Activated CD4-positive, alpha-beta T cell treated with anti-CD3 and anti-CD28 coated beads for 1 hour (primary cell): Measurements from ENCODE around the gene CACNA2D3.

Experiments
- DNase-seq: peaks from one replicate; pipeline ENCODE4 v3.0.0-alpha.2; 2020

Gene CACNA2D3

DNA sequence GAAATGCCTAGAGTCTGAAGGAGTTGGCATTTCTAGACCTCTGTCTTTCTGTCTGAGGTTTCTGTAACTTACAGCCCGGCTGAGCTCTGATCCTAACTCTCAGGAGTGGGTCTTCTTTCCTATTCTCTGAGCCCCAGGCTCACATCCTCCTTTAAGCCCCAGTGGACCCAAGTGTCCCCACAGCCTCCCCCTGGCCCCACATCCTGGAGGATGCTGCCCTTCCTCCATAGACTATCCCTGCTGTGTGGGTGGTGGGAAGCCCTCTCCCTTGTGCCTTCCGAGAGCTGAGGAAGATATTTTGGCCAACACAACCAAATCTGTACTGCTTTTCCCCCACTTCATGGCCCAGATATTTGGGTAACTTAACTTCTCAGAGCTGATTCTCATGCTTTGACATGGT is 654.2 kb downstream of the CACNA2D3 start:
- no peak for DNase-seq

DNA sequence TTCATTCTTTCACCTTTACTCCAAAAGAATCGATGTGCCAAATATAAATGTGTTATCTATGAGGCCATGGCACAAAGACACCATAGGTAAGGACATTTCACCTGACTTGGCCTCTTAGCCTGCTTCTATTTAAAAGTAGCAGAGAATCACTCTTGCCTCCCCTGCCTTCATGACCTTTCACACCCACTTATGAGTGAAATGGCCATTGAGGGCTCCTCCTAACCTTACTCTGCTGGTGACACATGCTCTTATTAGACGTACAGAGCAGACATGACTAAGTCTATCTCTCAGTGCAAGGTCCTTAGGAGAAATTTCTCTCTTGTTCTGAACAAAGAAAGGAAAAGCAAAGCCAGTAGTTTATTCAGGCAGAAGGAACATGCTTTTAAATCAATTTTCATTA is 654.8 kb downstream of the CACNA2D3 start:
- DNase-seq = no peak

DNA sequence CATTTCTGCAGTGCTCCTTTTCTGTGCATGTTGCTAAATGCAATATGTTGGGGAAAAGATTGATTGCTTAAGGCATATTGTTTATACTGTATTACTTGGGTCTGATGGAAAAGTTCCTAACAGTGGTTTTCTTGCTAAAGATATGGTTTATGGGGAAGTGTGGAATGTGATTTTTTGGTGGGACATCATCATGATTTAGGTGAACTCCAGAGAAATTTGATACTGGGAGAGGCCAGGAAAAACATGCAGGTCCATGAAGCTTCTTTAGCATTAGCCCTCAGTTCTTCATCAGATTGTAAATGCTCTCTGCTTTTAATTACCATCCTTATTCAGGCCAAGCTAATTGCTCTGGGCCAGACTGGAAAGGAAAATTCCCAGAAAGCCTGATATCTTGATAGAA is 658.0 kb downstream of the CACNA2D3 start:
- no peak for DNase-seq

DNA sequence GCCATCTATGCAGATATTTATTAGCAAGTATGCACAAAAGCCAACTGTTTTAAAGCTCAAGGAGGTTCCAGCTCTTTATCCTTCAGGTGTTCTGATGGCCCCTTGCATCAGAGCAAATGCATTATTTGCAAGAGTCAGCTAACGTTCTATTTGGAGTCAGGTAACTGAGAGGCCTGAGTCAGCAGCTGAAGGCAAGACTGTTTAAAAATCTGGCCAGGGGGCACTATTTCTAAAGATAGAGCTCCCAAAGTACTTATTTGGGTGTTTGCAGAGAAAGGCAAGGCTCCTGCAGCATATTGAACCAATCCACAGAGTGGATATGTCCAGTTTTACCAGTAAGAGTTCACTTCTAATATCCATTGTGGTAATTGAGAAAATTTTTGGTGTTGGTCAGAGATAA is 659.4 kb downstream of the CACNA2D3 start:
- DNase-seq = no peak

DNA sequence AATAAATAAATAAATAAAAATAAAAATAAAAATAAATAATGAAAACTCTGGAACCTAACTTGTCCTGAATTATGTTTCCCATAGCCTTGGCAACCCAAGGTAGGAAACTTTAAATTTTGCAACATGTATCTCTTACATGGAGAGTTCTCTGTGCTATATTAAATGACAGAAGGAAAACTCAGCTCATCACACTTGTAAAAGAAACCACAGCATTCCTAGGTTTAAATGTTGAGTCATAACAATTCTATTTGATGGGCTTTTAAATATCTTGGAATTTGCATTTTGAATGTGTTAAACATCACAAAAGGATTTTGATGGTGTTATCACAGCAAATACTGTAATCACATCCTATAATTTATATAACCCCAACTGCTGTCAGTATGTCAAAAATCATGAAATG is 661.3 kb downstream of the CACNA2D3 start:
- no peak for DNase-seq

DNA sequence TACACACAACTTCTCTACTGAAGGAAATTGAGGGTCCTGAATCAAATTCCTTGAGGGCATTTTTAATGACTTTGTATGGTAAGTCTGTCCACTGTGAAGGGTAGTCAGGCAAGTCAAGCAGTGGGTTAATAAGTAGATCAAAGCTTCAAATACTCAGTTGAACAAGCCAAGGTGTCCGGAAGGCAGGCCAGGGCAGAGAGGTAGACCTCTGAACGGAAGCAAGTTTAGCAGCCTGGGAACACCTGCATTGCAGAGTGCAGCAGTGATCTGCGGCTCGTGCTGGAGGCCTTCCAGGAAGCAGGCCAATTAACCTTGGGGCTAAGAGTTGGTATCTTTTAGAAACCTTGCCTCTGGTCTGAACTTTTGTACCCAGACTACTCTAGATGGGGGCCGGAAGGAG is 661.7 kb downstream of the CACNA2D3 start:
- DNase-seq = no peak

DNA sequence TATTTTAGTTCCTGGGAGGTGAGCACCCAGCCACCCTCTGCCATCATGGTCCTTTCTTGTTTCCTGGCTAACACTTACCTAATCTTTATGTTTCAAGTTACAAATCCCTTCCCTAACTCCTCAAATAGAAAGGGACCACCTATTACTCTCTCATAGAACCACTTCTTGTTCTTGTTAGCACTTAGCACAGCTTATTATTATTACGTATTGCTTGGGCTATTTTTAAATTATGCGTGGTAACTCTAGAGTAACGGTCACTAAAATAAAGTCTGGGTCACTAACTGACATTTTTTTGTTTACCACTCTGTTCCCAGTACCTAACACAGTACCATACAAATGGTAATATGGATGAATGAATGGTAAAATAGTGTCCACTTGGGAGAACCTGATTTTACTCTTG is 663.6 kb downstream of the CACNA2D3 start:
- DNase-seq = no peak

DNA sequence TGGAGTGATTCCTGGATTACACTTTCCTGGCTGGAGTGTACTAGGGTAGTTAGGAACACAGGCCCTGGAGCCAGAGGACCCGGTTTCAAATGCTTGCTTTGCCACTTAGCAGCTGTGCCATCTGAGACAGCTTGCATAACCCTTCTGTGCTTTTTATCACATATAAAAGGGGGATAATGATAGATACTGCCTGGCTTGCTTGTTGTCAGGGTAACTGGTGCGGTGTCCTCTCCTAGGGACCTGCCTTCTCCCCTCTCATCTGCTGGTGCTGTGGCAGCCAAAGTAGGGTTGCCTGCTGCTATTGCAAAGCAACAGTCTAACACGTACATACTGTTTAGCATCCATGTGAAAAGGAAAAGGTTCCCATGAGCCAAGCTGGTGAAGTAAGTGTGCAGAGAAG is 667.7 kb downstream of the CACNA2D3 start:
- no peak for DNase-seq

DNA sequence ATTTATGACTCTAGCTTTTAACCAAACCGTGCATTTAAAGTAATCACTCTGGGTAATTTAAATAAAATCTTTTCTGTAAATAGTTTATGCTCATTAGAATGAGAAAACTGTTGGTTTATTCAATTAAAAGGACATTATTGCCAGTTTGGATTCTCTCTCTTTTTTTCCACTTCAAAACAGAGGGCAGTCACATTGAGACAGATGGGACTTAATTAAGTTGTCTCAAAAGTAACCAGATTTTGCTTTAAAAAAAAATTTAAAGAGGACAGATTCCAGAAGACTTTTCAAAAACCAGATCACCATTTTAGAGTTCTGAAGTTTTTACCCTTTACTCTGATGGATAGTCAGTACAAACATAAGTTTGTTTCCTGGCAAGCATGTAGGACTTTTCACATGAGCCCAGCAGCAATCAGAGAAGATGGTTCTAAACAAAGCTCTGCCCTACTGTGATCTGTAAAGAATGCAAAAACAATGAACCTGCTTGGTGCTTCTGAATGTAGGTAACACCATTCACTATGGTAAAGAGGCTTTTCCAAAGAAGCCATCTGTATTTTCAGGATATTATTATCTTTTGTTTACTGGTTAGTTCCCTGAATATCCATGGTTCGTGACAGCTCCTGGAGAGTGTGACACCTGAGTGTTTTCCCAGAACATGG is 669.3 kb downstream of the CACNA2D3 start:
- no peak for DNase-seq

DNA sequence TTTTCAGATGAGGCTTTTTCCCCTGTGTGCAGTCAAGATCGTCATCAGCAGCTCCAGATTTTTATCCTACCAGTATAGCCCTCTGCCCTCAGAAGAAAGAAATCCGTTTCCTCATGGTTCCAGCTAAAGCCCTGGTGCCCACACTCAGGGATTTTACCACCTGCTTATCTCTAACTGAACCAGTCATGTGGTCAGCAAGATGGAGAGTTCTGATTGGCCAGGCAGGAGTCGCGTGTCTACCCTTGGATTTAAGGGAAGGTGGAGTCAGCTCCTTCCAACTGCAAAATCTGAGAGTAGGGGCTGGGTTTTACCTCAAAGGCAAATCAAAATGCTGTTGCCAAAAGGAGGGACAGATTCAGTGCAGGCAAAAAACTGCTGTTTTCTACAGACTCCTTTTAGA is 670.2 kb downstream of the CACNA2D3 start:
- DNase-seq = no peak

DNA sequence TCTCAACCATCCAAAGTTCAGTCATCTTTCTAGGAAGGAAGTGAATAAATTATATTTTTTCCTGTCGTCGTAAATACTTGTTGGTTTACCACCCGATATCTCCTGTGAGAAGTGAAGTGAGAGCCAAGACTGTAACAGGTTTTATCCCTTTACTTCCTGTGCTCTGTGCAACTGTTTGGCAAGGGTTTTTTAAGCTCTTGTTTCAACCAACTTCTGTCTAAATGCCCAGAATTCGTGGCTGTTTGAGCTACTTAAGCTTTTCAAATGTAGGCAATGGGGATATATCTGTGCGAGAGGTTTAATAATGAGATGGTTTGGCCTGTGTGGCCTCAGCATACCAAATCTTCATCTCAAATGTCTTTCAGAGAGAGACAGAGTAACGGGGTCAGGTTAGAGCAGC is 670.8 kb downstream of the CACNA2D3 start:
- no peak for DNase-seq

DNA sequence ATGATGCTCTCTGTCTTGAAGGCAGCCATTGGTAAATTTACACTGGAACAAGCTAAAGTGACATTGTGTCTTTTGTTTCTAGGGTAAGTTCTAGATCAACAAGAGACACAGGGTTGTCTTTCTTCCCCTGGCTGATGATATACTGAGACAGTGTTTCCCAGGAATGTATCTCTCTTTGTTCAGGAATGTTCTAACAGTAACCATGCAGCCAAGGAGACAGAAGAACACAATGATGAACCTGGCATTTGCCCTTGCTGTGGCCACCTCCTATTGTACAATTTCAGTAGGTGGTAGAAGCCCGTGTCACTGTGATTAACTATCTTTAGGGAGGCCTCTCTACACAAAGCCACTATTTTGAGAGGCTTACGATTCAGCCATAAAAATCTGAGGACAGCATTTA is 674.8 kb downstream of the CACNA2D3 start:
- no peak for DNase-seq

DNA sequence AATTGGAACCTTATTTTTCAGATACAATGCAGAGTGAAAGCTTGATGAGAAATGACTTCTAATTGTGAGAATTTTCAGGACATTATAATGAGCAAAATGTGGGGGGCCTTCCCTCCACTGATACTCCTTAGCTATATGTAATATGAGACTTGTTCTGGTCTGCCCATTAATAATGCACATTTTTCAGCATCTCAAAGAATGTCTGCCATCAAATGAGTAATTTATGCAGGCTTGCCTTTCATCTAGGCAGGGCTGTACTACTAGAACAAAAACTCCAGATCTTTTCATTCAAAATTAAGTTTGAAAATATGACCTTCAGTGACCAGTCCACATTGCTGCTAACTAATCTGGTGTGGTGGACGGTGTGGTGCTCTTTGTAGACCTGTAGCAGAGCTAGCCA is 678.1 kb downstream of the CACNA2D3 start:
- DNase-seq = no peak

DNA sequence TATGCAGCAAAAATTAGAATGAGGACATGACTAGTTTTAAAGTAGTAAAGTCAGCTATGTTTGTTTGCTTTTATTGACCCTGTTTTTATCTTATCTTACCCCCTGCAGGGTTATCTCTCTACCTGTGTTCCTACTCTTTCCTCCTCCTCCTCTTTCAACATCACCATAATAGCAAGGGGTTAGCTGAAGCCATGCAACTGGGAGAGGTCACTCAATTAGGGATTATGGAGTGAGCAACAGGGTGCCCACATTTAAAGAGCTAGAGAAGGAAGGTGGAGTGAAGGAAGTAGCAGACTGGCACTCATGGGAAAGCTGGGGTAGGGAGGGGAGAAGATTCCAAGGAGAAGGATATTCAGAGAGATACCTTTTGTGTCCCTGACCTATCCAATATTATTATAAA is 679.6 kb downstream of the CACNA2D3 start:
- no peak for DNase-seq

DNA sequence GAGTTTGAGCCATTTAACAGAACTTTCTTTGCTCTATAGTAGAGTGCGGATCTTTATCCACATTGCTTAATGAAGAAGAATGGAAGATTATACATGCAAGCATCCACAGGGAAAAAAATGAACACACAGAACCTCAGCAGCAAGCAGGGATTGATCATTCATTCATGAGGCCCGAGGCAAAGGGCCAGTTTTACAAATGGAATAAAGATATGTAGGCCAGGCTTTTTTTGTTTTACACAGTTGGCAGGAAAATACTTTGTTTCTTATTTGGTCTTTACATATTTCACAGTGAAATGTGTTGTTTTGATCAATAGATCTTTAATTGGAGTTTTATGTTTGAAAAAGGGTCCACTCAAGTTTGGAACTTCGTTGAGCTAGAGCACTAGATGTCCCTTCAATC is 688.0 kb downstream of the CACNA2D3 start:
- DNase-seq = no peak

DNA sequence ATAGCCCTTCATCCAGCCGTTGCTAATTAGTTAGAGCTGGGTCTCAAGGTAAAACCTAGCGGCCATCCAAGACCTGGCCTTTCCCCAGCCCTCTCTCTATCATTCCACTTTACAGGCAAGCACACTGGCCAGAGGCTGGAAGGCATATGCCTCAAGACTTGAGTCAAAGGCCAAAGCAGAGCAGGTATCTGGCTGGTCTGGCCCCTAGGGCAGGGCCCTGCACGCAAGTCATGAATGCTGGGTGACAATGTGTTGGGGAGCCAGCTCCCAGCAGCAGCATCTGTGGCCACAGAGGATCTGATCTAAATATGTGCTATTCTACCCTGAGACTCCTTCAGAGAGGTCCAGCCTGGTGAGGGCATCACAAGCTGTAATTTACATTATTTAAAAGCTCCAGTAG is 691.9 kb downstream of the CACNA2D3 start:
- DNase-seq = no peak

DNA sequence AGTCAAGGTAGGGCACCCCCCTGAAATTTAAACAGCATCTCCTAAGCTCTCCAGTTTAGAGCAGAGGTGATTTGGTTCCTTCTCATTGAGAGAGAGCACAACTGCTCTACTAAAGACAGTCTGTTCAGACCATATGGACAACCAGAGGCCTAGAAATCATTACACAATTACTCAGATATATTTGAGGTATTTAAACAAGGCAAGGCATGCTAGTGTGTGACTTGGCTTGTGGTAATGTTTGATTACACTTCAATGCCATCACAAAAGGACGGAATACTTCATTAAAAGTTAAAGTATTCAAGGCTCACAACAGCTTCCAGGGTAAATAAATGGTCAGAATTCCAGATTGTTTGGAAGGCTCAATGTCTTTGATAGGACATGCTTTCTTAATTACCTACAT is 695.3 kb downstream of the CACNA2D3 start:
- no peak for DNase-seq

DNA sequence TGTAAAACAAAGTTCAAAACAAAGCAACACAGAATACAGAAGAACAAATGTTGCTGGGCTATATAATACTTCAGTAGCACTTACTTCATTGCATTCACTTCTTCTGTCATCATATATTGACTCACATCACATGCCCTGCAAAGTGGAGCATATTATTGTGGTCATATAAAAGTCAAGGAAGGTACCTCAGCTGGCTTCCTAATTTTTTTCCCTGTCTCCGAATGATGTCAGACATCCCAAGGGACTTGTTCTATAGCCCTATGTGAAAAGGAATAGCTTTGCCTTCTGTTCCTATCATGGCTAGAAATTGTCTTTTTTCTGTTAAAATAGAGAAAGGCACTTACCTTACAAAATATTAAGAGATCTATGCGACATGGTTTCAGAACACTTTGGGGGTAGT is 696.1 kb downstream of the CACNA2D3 start:
- no peak for DNase-seq

DNA sequence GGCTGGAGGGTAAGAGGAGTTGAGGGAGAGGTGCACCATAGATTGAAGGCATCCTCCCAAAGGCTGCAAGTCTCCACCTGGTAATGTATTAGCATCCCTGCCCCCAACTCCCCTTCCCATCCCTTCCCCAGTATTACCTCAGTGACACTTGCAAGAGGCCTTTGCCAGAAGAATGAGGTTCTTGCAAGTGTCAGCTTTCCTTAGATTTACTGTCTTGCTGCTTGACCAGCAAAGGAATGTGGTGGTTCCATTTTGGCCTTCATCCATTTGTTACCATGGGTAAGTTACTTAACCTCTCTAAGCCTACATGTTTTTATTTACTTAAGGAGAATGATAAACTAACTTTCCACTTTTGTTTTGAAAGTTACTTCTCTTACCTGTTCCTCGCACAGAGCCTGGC is 696.6 kb downstream of the CACNA2D3 start:
- DNase-seq = no peak

DNA sequence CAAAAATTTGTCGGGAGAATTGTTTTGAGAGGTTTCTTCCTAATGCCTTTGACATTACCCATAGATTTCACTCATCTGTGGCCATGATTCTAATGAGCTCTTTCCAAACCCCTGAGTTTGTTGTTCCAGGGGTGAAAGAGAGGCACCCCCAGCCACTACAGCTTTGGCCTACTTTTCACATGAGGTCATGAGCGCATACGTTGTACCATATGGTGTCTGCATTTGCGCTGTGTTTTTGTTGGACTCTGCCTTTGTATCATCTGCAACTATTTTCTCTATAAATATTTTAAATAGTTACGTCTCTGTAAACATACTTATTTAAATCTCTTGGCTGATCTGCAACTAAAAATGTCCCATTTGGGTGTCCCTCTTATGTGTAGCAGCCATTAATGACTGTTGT is 697.6 kb downstream of the CACNA2D3 start:
- no peak for DNase-seq

DNA sequence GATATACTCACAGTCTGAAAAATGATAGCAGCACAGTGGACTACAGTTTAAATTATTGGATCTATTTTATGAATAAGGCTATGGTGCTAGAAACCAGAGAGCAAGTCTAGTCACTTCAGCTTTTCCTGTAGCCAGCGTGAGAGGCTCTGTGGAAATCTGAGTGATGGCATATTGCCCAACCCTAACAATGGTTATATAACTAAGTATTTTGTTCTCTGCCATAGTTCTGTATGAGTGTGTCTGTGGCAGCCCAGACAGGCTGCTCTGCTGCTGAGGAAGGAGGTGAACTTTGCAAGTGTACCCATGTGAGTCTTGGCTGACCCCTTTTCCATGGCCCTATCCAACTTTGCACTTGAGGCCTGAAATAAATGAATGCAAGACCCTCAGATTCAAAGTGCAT is 699.9 kb downstream of the CACNA2D3 start:
- no peak for DNase-seq

DNA sequence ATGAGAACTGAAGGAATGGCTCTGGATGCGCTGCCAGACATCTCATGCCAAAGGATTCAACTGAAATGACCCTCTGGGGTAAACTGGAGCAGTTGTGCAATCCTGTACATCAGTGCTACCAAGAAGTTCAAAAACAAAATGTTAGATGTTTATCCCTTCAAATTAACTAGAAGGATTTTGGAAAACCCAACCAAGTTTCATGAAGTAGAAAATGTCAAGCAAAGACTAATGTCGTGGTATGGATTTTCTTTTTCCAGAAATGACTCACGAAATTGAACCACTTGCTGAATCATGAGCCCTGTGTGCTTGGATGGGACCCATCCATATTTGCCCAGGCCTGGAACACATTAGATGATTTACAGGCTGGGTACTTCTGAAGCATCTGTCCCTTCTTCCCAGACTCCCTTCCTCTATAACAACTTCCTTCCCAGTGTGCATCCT is 703.9 kb downstream of the CACNA2D3 start:
- DNase-seq = no peak

DNA sequence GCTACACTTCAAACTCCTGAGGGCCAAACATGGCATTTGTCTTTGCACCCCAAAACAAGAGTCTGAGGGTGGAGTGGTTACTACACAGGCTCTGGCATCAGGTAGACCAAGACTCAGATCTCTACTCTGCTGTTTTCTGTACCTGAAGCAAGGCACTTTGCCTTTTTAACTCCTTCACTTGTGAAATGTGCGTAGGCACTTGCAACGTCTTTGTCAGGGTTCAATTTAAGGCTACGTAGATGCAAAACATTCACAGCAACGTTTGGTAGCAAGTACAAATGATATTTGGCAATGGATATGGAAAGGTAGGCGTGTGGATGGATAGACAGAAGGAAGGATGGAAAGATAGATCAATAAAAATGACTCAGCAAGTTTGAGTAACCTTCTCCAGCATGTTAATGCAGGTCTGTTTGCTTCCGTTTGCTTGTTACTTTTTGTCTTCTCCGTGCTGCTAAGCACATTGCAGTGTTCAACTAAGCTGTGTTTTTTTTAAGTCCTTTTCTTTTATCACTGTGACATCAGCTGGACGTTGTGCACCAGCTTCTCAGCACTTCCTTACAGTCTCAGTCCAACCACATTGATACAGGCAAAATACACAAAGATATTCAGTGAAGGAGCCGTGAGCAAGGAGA is 704.8 kb downstream of the CACNA2D3 start:
- DNase-seq = no peak

DNA sequence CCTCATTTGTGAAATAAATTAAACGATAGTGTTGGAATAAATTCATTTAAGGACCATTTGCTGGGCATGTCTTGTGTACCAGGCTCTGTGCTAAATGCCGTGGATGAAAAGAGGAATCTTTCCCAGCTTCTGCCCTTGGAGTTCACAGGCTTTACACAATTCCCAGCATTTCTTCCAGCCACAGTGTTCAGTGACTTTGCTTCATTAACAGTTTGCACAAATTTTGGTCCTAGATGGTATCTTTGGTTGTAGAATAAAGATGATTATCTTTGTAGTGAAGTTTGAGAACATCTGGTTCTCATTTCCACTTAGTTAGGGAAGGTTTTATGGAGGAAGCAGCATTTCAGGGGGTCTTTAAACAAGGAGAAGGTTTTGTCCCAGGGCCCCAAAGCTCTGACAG is 705.4 kb downstream of the CACNA2D3 start:
- no peak for DNase-seq

DNA sequence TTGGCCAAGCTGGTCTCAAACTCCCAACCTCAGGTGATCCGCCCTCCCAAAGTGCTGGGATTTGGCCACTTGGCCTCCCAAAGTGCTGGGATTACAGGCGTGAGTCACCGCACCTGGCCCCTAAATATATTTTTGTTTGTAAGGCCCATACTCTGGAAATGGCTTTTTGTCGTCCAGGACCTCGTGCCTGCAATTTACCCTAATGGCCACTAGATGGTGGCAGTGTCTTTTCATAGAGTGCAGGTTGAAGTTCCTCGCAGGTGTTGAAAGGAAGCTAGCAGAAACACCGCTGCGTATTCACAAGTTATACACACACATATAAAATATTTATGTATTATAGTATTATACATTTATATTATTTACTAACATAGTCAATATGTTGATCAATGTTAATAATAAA is 708.3 kb downstream of the CACNA2D3 start:
- DNase-seq = no peak
